HepG2 (cell line): ENCODE results near the gene CATSPERD. TPM values are rescaled to one million over a fixed set of nuclear protein-coding genes. Genes with fewer than 3 reads are reported as not detected.

Source experiments
- ATAC-seq: fragments of 200-7000 bp; cut with Tn5 transposase; 3 replicates; pipeline ENCODE4 v1.9.1; 2020; ENCODE audit warnings: mild to moderate bottlenecking, moderate library complexity
- BruUV-seq: library from RNA; stranded (reverse); fragments of 400-500 nt; replicated peaks from 2 replicates; lab custom pipeline; 2021; lab: Mats Ljungman, UMichigan
- CTCF ChIA-PET: fragments of 300-600 bp; formaldehyde crosslinking; extraction: SDS; loops from one replicate; lab custom pipeline; 2021; ENCODE audit warnings: low total read pairs, inconsistent platforms, low intra/inter-chr PET ratio; lab: Yijun Ruan, JAX
- POLR2A ChIA-PET: fragments of 350-600 bp; sonication (Branson Sonifier 250); formaldehyde crosslinking; loops from one replicate; lab custom pipeline; 2020; ENCODE audit warnings: antibody characterized with exemption, inconsistent platforms; lab: Yijun Ruan, JAX
- DNase-seq: peaks from one replicate; pipeline ENCODE4 v3.0.0-alpha.2; 2015; ENCODE audit warnings: low spot score
- FAIRE-seq: peaks from 3 replicates; lab custom pipeline; 2011; peaks lifted over from hg19 to GRCh38; lab: Jason Lieb, UNC
- H2AFZ ChIP-seq: one replicate; pipeline ENCODE4 v1.6.1; 2011; ENCODE audit warnings: low read length, inconsistent platforms
- H3K27ac ChIP-seq: fragments of 300-600 bp; 3 replicates; pipeline ENCODE4 v1.8.0; 2011; ENCODE audit warnings: mixed run types, mild to moderate bottlenecking, mixed read lengths, low read length, inconsistent platforms; ENCODE audit not compliant: insufficient read depth; ENCODE audit errors: extremely low read length
- H3K27me3 ChIP-seq, 2 experiments: fragments of 200-600 bp in 1 of 2; 2 replicates in 1 of 2; 3 replicates in 1 of 2; pipeline versions ENCODE4 v1.6.0 to v1.8.0; 2011; ENCODE audit warnings: low read length in 2 of 2, mild to moderate bottlenecking in 2 of 2, moderate library complexity in 2 of 2, inconsistent platforms in 1 of 2; ENCODE audit not compliant: insufficient read depth in 2 of 2, control insufficient read depth in 1 of 2
- H3K36me3 ChIP-seq, 2 experiments: fragments of 200-600 bp in 1 of 2; replicated peaks in 1 of 2; 2 replicates in 1 of 2; 3 replicates in 1 of 2; pipeline versions ENCODE4 v1.5.1 to v1.8.0; 2011; ENCODE audit warnings: low read length in 2 of 2, inconsistent platforms in 1 of 2; ENCODE audit not compliant: insufficient read depth in 2 of 2, control insufficient read depth in 1 of 2
- H3K4me1 ChIP-seq: 2 replicates; pipeline ENCODE4 v1.5.1; 2012; ENCODE audit warnings: low read length, inconsistent platforms; ENCODE audit not compliant: insufficient read depth
- H3K4me2 ChIP-seq: 2 replicates; pipeline ENCODE4 v1.6.0; 2011; ENCODE audit warnings: low read depth, low read length, inconsistent platforms
- H3K4me3 ChIP-seq, 3 experiments: fragments of 200-600 bp in 1 of 3; sonication (generic), shearing (Covaris generic) in 1 of 3; replicated peaks in 1 of 3; 2 replicates each; pipeline ENCODE4 v1.5.1; 2011 to 2016; ENCODE audit warnings: low read length in 3 of 3, inconsistent platforms in 2 of 3, low read depth in 2 of 3, mild to moderate bottlenecking in 2 of 3, control low read depth in 1 of 3, mixed read lengths in 1 of 3; ENCODE audit not compliant: insufficient read depth in 1 of 3
- H3K79me2 ChIP-seq: one replicate; pipeline ENCODE4 v1.6.1; 2011; ENCODE audit warnings: low read length, inconsistent platforms; ENCODE audit not compliant: insufficient read depth
- H3K9ac ChIP-seq: 2 replicates; pipeline ENCODE4 v1.6.0; 2011; ENCODE audit warnings: mild to moderate bottlenecking, low read depth, low read length, inconsistent platforms; ENCODE audit not compliant: insufficient read depth
- H3K9me3 ChIP-seq: 2 replicates; pipeline ENCODE4 v1.5.1; 2012; ENCODE audit warnings: mild to moderate bottlenecking, low read length
- H4K20me1 ChIP-seq: 2 replicates; pipeline ENCODE4 v1.6.0; 2011; ENCODE audit warnings: inconsistent platforms, mild to moderate bottlenecking, low read length, moderate library complexity; ENCODE audit not compliant: insufficient read depth
- AHR ChIP-seq: IDR thresholded peaks from 2 replicates; pipeline ENCODE4 v1.6.1; 2018; ENCODE audit warnings: missing genetic modification reagents, missing compliant biosample characterization
- ATF1 ChIP-seq: IDR thresholded peaks from 2 replicates; pipeline ENCODE4 v1.6.1; 2016; ENCODE audit warnings: mild to moderate bottlenecking, control low read depth
- BHLHE40 ChIP-seq: IDR thresholded peaks from 2 replicates; pipeline ENCODE4 v1.6.1; 2011; ENCODE audit warnings: low read length, improper control_type of control experiment
- ELF1 ChIP-seq: sonication (generic); formaldehyde crosslinking; IDR thresholded peaks from 2 replicates; pipeline ENCODE4 v1.4.0; 2020; ENCODE audit warnings: missing genetic modification reagents
- GPBP1L1 ChIP-seq: sonication (generic); formaldehyde crosslinking; IDR thresholded peaks from 2 replicates; pipeline ENCODE4 v1.5.0; 2020; ENCODE audit warnings: mild to moderate bottlenecking, missing genetic modification reagents
- HIC2 ChIP-seq: sonication (generic); formaldehyde crosslinking; IDR thresholded peaks from 2 replicates; pipeline ENCODE4 v1.9.0; 2022; ENCODE audit warnings: low read depth, missing genetic modification reagents
- IRX3 ChIP-seq: sonication (generic); formaldehyde crosslinking; IDR thresholded peaks from 2 replicates; pipeline ENCODE4 v1.8.1; 2023; ENCODE audit warnings: mild to moderate bottlenecking, low read depth, missing genetic modification reagents, borderline replicate concordance
- KLF12 ChIP-seq: sonication (generic); formaldehyde crosslinking; IDR thresholded peaks from 2 replicates; pipeline ENCODE4 v1.4.0; 2020; ENCODE audit warnings: missing genetic modification reagents, borderline replicate concordance
- PHB2 ChIP-seq: fragments of 450-650 bp; IDR thresholded peaks from 2 replicates; pipeline ENCODE4 v1.6.1; 2018; ENCODE audit not compliant: partially characterized antibody
- PREB ChIP-seq: sonication (generic); formaldehyde crosslinking; IDR thresholded peaks from 2 replicates; pipeline ENCODE4 v1.4.0; 2020; ENCODE audit warnings: missing genetic modification reagents
- RXRB ChIP-seq: IDR thresholded peaks from 2 replicates; pipeline ENCODE4 v1.6.1; 2016; ENCODE audit warnings: borderline replicate concordance, missing genetic modification reagents, missing compliant biosample characterization
- SMARCE1 ChIP-seq: fragments of 450-650 bp; IDR thresholded peaks from 2 replicates; pipeline ENCODE4 v1.6.1; 2017; ENCODE audit warnings: borderline replicate concordance
- ZFY ChIP-seq: sonication (generic); formaldehyde crosslinking; IDR thresholded peaks from 2 replicates; pipeline ENCODE4 v1.4.0; 2020; ENCODE audit warnings: missing genetic modification reagents
- ZNF160 ChIP-seq: sonication (generic); formaldehyde crosslinking; IDR thresholded peaks from 2 replicates; pipeline ENCODE4 v1.8.0; 2022; ENCODE audit warnings: mild to moderate bottlenecking, inconsistent platforms, missing genetic modification reagents
- ZSCAN29 ChIP-seq: sonication (generic); formaldehyde crosslinking; conservative IDR thresholded peaks from 2 replicates; pipeline ENCODE4 v1.4.0; 2020; ENCODE audit warnings: mild to moderate bottlenecking, missing genetic modification reagents
- WGBS: methylation state at CpG from one replicate; pipeline ENCODE4 v1.1.6; 2017; ENCODE audit warnings: low lambda C conversion rate; 5-methylcytosine and 5-hydroxymethylcytosine counted together
- in situ Hi-C: cut with HindIII; loops from 2 replicates; pipeline ENCODE4 v1.10.0; 2017; ENCODE audit warnings: low pct_unique_long_range_greater_than_20kb; ENCODE audit not compliant: extremely low pct_ligation_motif_present
- intact Hi-C: fragments of 100-400 bp; cut with micrococcal nuclease; formaldehyde crosslinking; loops from one replicate; pipeline ENCODE4 v1.10.0; 2022; ENCODE audit not compliant: unreplicated experiment
- polyA plus RNA-seq, 8 experiments: library from polyadenylated mRNA; depleted of rRNA in 3 of 8; stranded (reverse) in 7 of 8; unstranded in 1 of 8; fragments of >200 nt; fragmentation: Illumina TruSeq in 4 of 8; extraction: Trizol in 4 of 8; gene quantifications; 2 replicates each; pipeline versions ENCODE4 v1.2.1 to v1.2.3, GENCODE V29; 2011 to 2016; ENCODE audit warnings: low read depth in 4 of 8, missing spikeins in 1 of 8, mixed read lengths in 1 of 8; ENCODE audit not compliant: insufficient read depth in 1 of 8
- total RNA-seq, 5 experiments: library from RNA; depleted of rRNA; stranded (reverse); fragments of >200 nt; fragmentation: Illumina TruSeq; extraction: Trizol; gene quantifications; 2 replicates each; pipeline ENCODE4 v1.2.3, GENCODE V29; 2016; ENCODE audit warnings: low read depth in 1 of 5

Gene CATSPERD
- total and polyA plus RNA-seq, 2 of the 13 experiments (the other 11 are each of a cell fraction or from before 2014, with no cell fraction given), result 0.04 TPM; not detected in 1

GRCh38 chr19:5762608-5763217 lies 42.3 kb downstream of the CATSPERD start:
- H3K4me1 ChIP-seq, result peaks cover under 1% of the 10 kb centered on the region; the same call in 1 of the 2 replicates
- in situ Hi-C loops (no loop called here), intact Hi-C loops (no loop called here)
- ChIA-PET CTCF (no interaction called here), POLR2A (no interaction called here)
- no peak overlapping the region for H3K4me3 ChIP-seq
- TF ChIP-seq ATF1 (CRISPR knock-in tag), result no peak
- no peak for TF ChIP-seq ZFY
- no peak for TF ChIP-seq IRX3 (CRISPR knock-in tag)
- TF ChIP-seq HIC2, result no peak
- TF ChIP-seq AHR (CRISPR knock-in tag), result no peak
- TF ChIP-seq RXRB (CRISPR knock-in tag), result no peak
- TF ChIP-seq ZNF160, result no peak
- no peak for TF ChIP-seq GPBP1L1 (CRISPR knock-in tag)
- TF ChIP-seq BHLHE40, result no peak
- TF ChIP-seq KLF12 (CRISPR knock-in tag), result no peak
- no peak for TF ChIP-seq SMARCE1
- TF ChIP-seq ELF1 (CRISPR knock-in tag), result no peak
- TF ChIP-seq ZSCAN29 (CRISPR knock-in tag), result no peak
- TF ChIP-seq PHB2, result no peak
- no peak for TF ChIP-seq PREB (CRISPR knock-in tag)
- no peaks in the 10 kb centered on the region for H3K36me3 ChIP-seq
- ATAC-seq (no peak), FAIRE-seq (no peak), DNase-seq (no peak)
- no peak overlapping the region for H3K9ac ChIP-seq
- H3K27me3 ChIP-seq, result peaks cover 0 to 5% of the 10 kb centered on the region in 2 experiments; a peak in 1 of 5 replicates
- H2AFZ ChIP-seq, result no peak overlapping the region
- no peak overlapping the region for H3K4me2 ChIP-seq
- no peaks in the 10 kb centered on the region for H3K9me3 ChIP-seq
- H3K79me2 ChIP-seq, result no peaks in the 10 kb centered on the region
- BruUV-seq, result no TSS peak
- no peaks in the 10 kb centered on the region for H4K20me1 ChIP-seq
- H3K27ac ChIP-seq, result no peak overlapping the region
- 53% methylated on average over 5 of the region's 5 CpGs for WGBS
